CD14-positive monocyte (primary cell): Measurements from ENCODE around the gene XIRP2. TPM values are rescaled to one million over a fixed set of nuclear protein-coding genes. Genes with fewer than 3 reads are reported as not detected.

ENCODE experiments used
- DNase-seq, 3 donors: peaks; one replicate each; pipeline ENCODE4 v3.0.0-alpha.2; 2011 to 2022
- H2AFZ ChIP-seq: 2 replicates; pipeline ENCODE4 v1.6.0; 2012; ENCODE audit warnings: mild to moderate bottlenecking, low read depth, low read length, inconsistent platforms; ENCODE audit not compliant: insufficient read depth, poor library complexity, severe bottlenecking
- H3K27ac ChIP-seq, 2 donors: 1 replicate in 1 of 2; 2 replicates in 1 of 2; pipeline ENCODE4 v1.5.1; 2012 to 2013; ENCODE audit warnings: low read length in 2 of 2, control low read depth in 1 of 2, inconsistent platforms in 1 of 2, low read depth in 1 of 2, mild to moderate bottlenecking in 1 of 2
- H3K27me3 ChIP-seq, 2 donors: one replicate each; pipeline versions ENCODE4 v1.6.0 to v1.6.1; 2011 to 2013; ENCODE audit warnings: low read length in 2 of 2; ENCODE audit not compliant: control insufficient read depth in 2 of 2, insufficient read depth in 2 of 2
- H3K36me3 ChIP-seq, 2 donors: replicated peaks in 1 of 2; 1 replicate in 1 of 2; 2 replicates in 1 of 2; pipeline versions ENCODE4 v1.5.1 to v1.6.1; 2012 to 2013; ENCODE audit warnings: low read length in 2 of 2, control low read depth in 1 of 2, inconsistent platforms in 1 of 2, mild to moderate bottlenecking in 1 of 2; ENCODE audit not compliant: insufficient read depth in 2 of 2, control insufficient read depth in 1 of 2
- H3K4me1 ChIP-seq, 2 donors: 1 replicate in 1 of 2; 2 replicates in 1 of 2; pipeline versions ENCODE4 v1.5.1 to v1.6.1; 2012 to 2013; ENCODE audit warnings: low read length in 2 of 2, control low read depth in 1 of 2, inconsistent platforms in 1 of 2, mild to moderate bottlenecking in 1 of 2, moderate library complexity in 1 of 2; ENCODE audit not compliant: insufficient read depth in 2 of 2, control insufficient read depth in 1 of 2
- H3K4me2 ChIP-seq: replicated peaks from 2 replicates; pipeline ENCODE3; 2012; ENCODE audit warnings: low read length, moderate library complexity, mild to moderate bottlenecking; ENCODE audit not compliant: poor library complexity, severe bottlenecking; ENCODE audit errors: extremely low read depth
- H3K4me3 ChIP-seq, 3 experiments: fragments of 200-600 bp in 1 of 3; sonication (generic) in 1 of 3; replicated peaks in 1 of 3; 1 replicate in 2 of 3; 2 replicates in 1 of 3; pipeline ENCODE4 v1.5.1; 2011 to 2013; ENCODE audit warnings: low read length in 3 of 3, mild to moderate bottlenecking in 3 of 3, control low read depth in 2 of 3, low read depth in 2 of 3, inconsistent platforms in 1 of 3, moderate library complexity in 1 of 3
- H3K79me2 ChIP-seq: 2 replicates; pipeline ENCODE4 v1.6.0; 2012; ENCODE audit warnings: mild to moderate bottlenecking, control low read depth, inconsistent platforms, low read length, moderate library complexity; ENCODE audit not compliant: insufficient read depth
- H3K9ac ChIP-seq: 2 replicates; pipeline ENCODE4 v1.6.0; 2017; ENCODE audit warnings: low read length, mild to moderate bottlenecking; ENCODE audit not compliant: insufficient read depth, poor library complexity, severe bottlenecking
- H3K9me3 ChIP-seq, 2 donors: replicated peaks in 1 of 2; 1 replicate in 1 of 2; 2 replicates in 1 of 2; pipeline versions ENCODE4 v1.5.1 to v1.6.1; 2012 to 2013; ENCODE audit warnings: low read length in 2 of 2, control low read depth in 1 of 2; ENCODE audit not compliant: control insufficient read depth in 1 of 2, insufficient read depth in 1 of 2
- H4K20me1 ChIP-seq: 2 replicates; pipeline ENCODE4 v1.6.0; 2012; ENCODE audit warnings: mild to moderate bottlenecking, low read length, control low read depth, moderate library complexity; ENCODE audit not compliant: insufficient read depth
- H3K27ac Mint-ChIP-seq, 7 donors: one replicate each; pipeline ENCODE4 v1.8.0; 2020; ENCODE audit warnings: mild to moderate bottlenecking in 7 of 7, mixed read lengths in 7 of 7, moderate library complexity in 6 of 7, inconsistent platforms in 2 of 7
- H3K27me3 Mint-ChIP-seq, 3 donors: one replicate each; pipeline ENCODE4 v1.8.0; 2021 to 2022; ENCODE audit warnings: low read depth in 3 of 3, mild to moderate bottlenecking in 3 of 3, mixed read lengths in 3 of 3, moderate library complexity in 3 of 3, inconsistent platforms in 1 of 3
- H3K36me3 Mint-ChIP-seq, 2 donors: one replicate each; pipeline ENCODE4 v1.8.0; 2020; ENCODE audit warnings: mixed read lengths in 2 of 2, inconsistent platforms in 1 of 2, mild to moderate bottlenecking in 1 of 2
- H3K4me1 Mint-ChIP-seq: one replicate; pipeline ENCODE4 v1.8.0; 2020; ENCODE audit warnings: mild to moderate bottlenecking, mixed read lengths
- H3K4me3 Mint-ChIP-seq, 2 donors: one replicate each; pipeline ENCODE4 v1.8.0; 2020; ENCODE audit warnings: mild to moderate bottlenecking in 2 of 2, mixed read lengths in 2 of 2, moderate library complexity in 1 of 2
- H3K9me3 Mint-ChIP-seq, 7 donors: one replicate each; pipeline ENCODE4 v1.8.0; 2020 to 2022; ENCODE audit warnings: mixed read lengths in 7 of 7, mild to moderate bottlenecking in 6 of 7, moderate library complexity in 6 of 7, inconsistent platforms in 2 of 7
- WGBS: methylation state at CpG from one replicate; pipeline ENCODE4 v1.1.5; 2013; ENCODE audit warnings: missing lambda C conversion rate; ENCODE audit not compliant: insufficient coverage; 5-methylcytosine and 5-hydroxymethylcytosine counted together
- intact Hi-C, 2 donors: fragments of 100-400 bp; cut with micrococcal nuclease; formaldehyde crosslinking; loops; one replicate each; pipeline versions ENCODE4 v1.15.0 to v1.15.1; 2023
- polyA plus RNA-seq, 3 donors: library from polyadenylated mRNA; depleted of rRNA in 1 of 3; unstranded in 2 of 3; stranded (reverse) in 1 of 3; fragments of 300-500 nt in 2 of 3; fragments of >200 nt in 1 of 3; fragmentation: Illumina TruSeq in 2 of 3; gene quantifications; 1 replicate in 2 of 3; 2 replicates in 1 of 3; pipeline ENCODE4 v1.2.3, GENCODE V29; 2012 to 2021
- TF ChIP-seq, protein P1 (sequence below): fragments of 200-600 bp; IDR thresholded peaks from one replicate; pipeline ENCODE4 v1.8.0; 2022; ENCODE audit warnings: antibody characterized with exemption, mild to moderate bottlenecking

The XIRP2 gene
- polyA plus RNA-seq, 3 donors: not detected

DNA sequence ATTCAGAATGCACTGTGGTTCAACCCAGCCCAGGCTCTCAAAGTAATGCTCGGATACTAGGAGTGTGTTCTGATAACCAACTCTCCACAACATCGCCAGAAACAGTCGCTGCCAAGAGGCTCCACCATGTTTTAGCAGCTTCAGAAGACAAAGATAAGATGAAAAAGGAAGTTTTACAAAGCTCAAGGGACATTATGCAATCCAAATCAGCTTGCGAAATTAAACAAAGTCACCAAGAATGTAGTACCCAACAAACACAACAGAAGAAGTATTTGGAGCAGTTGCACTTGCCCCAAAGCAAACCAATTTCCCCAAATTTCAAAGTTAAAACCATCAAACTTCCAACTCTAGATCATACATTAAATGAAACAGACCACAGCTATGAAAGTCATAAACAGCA is 360.9 kb downstream of the XIRP2 start:
- no peaks in the 10 kb centered on the region for H3K4me1 ChIP-seq
- Mint-ChIP-seq H3K36me3 (no peaks in the 10 kb centered on the region), H3K27ac (no peak overlapping the region), H3K4me3 (no peak overlapping the region), H3K4me1 (no peaks in the 10 kb centered on the region), H3K27me3 (peaks cover 0 to 2% (median 0%) of the 10 kb centered on the region in 3 donors), H3K9me3 (peaks cover 14 to 30% (median 21%) of the 10 kb centered on the region in 7 donors)
- TF ChIP-seq, protein P1, sequence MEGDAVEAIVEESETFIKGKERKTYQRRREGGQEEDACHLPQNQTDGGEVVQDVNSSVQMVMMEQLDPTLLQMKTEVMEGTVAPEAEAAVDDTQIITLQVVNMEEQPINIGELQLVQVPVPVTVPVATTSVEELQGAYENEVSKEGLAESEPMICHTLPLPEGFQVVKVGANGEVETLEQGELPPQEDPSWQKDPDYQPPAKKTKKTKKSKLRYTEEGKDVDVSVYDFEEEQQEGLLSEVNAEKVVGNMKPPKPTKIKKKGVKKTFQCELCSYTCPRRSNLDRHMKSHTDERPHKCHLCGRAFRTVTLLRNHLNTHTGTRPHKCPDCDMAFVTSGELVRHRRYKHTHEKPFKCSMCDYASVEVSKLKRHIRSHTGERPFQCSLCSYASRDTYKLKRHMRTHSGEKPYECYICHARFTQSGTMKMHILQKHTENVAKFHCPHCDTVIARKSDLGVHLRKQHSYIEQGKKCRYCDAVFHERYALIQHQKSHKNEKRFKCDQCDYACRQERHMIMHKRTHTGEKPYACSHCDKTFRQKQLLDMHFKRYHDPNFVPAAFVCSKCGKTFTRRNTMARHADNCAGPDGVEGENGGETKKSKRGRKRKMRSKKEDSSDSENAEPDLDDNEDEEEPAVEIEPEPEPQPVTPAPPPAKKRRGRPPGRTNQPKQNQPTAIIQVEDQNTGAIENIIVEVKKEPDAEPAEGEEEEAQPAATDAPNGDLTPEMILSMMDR: no peak
- no peaks in the 10 kb centered on the region for H3K79me2 ChIP-seq
- no peaks in the 10 kb centered on the region for H3K27me3 ChIP-seq
- intact Hi-C loops: no loop called here
- H3K27ac ChIP-seq: no peak overlapping the region
- 100% methylated on average over 1 of the region's 4 CpGs for WGBS
- no peaks in the 10 kb centered on the region for H3K36me3 ChIP-seq
- H3K4me3 ChIP-seq: no peak overlapping the region
- H2AFZ ChIP-seq: no peak overlapping the region
- no peak for DNase-seq
- H4K20me1 ChIP-seq: no peaks in the 10 kb centered on the region
- H3K4me2 ChIP-seq: no peak overlapping the region
- peaks cover 10 to 31% of the 10 kb centered on the region in 2 donors for H3K9me3 ChIP-seq
- H3K9ac ChIP-seq: no peak overlapping the region

DNA sequence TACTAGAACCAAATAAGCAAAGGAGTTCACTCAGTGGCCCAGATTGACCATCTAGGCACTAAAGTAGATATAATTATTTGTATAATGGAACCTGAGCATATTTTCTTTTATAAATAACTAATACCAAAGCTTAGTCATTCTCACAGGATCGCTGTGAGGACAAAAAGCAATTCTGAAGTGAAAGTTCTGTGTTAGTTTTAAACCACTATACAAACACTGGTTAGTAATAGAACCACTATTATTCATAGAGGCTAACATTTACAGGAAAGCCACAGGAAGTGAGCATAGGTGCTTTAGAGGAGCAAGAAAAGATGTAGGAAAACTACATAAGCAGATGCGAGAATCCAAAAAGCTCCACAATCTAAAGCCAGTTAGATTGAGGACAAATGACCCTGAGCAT is 364.7 kb downstream of the XIRP2 start:
- Mint-ChIP-seq H3K9me3 (peaks cover 14 to 25% (median 18%) of the 10 kb centered on the region in 7 donors), H3K4me3 (no peak overlapping the region), H3K36me3 (no peaks in the 10 kb centered on the region), H3K4me1 (no peaks in the 10 kb centered on the region), H3K27me3 (peaks cover 0 to 2% (median 0%) of the 10 kb centered on the region in 3 donors), H3K27ac (no peak overlapping the region)
- peaks cover 10 to 29% of the 10 kb centered on the region in 2 donors for H3K9me3 ChIP-seq
- H3K4me3 ChIP-seq: no peak overlapping the region
- no peaks in the 10 kb centered on the region for H3K79me2 ChIP-seq
- TF ChIP-seq, protein P1: no peak
- DNase-seq: no peak
- H2AFZ ChIP-seq: no peak overlapping the region
- H3K4me2 ChIP-seq: no peak overlapping the region
- no peak overlapping the region for H3K9ac ChIP-seq
- no peak overlapping the region for H3K27ac ChIP-seq
- no peaks in the 10 kb centered on the region for H4K20me1 ChIP-seq
- H3K27me3 ChIP-seq: no peaks in the 10 kb centered on the region
- no CpG with 5 or more reads among the region's 2 CpGs for WGBS
- intact Hi-C loops: no loop called here
- H3K4me1 ChIP-seq: no peaks in the 10 kb centered on the region
- H3K36me3 ChIP-seq: no peaks in the 10 kb centered on the region
